OCI-LY3 (cell line): ENCODE data around the gene FLNB.

Experiments
- EZH2phosphoT487 ChIP-seq: fragments of 200-600 bp; shearing (Covaris generic); IDR thresholded peaks from 2 replicates; pipeline ENCODE4 v1.6.1; 2018; ENCODE audit warnings: antibody characterized with exemption, mixed run types, low read depth
- TF ChIP-seq, protein P1 (sequence below): fragments of 200-600, 300-600 bp; sonication (generic); IDR thresholded peaks from 2 replicates; pipeline ENCODE4 v1.5.1; 2014; ENCODE audit warnings: antibody characterized with exemption, low read length, low read depth

DNA sequence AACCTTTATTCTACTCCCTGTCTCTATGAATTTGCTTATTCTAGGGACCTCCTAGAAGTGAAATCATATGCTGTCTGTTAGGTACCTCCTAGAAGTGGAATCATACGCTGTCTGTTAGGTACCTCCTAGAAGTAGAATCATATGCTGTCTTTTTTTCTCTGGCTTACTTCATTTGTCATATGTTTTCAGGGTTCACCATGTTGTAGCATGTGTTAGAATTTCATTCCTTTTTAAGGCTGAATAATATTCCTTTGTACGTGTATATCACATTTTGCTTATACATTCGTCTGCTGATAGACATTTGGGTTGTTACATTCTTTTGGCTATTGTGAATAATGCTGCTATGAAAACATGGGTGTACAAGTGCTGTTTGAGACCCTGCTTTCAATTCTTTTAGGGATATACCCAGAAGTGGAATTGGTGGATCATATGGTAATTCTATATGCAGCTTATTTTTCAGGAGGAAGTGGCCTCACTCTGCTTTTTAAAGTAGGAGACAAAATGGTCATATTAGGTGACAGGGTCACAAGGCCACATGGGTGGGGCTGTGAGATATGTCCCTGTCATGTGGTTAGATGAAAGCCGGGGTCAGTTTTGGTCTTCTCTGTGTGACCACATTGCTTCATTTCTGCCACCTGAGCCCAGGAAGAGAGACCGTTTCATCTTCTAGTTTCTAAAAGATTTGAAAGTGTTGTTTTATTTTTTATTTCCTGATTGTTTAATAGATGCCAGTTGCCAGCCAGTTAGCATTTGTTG is 76.7 kb downstream of the FLNB start:
- TF ChIP-seq, protein P1, sequence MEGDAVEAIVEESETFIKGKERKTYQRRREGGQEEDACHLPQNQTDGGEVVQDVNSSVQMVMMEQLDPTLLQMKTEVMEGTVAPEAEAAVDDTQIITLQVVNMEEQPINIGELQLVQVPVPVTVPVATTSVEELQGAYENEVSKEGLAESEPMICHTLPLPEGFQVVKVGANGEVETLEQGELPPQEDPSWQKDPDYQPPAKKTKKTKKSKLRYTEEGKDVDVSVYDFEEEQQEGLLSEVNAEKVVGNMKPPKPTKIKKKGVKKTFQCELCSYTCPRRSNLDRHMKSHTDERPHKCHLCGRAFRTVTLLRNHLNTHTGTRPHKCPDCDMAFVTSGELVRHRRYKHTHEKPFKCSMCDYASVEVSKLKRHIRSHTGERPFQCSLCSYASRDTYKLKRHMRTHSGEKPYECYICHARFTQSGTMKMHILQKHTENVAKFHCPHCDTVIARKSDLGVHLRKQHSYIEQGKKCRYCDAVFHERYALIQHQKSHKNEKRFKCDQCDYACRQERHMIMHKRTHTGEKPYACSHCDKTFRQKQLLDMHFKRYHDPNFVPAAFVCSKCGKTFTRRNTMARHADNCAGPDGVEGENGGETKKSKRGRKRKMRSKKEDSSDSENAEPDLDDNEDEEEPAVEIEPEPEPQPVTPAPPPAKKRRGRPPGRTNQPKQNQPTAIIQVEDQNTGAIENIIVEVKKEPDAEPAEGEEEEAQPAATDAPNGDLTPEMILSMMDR = no peak
- TF ChIP-seq EZH2phosphoT487 = no peak
